K562 (cell line): Measurements from ENCODE around the gene OTUD1. TPM values are rescaled to one million over a fixed set of nuclear protein-coding genes. Genes with fewer than 3 reads are reported as not detected.

Source experiments
- DPF2 ChIP-seq: fragments of 450-650 bp; IDR thresholded peaks from 2 replicates; pipeline ENCODE4 v1.6.1; 2016
- E2F8 ChIP-seq: fragments of 450-650 bp; IDR thresholded peaks from 2 replicates; pipeline ENCODE4 v1.7.1; 2018; ENCODE audit warnings: mild to moderate bottlenecking, low read depth; ENCODE audit not compliant: partially characterized antibody
- HMBOX1 ChIP-seq: sonication (generic); IDR thresholded peaks from 2 replicates; pipeline ENCODE4 v1.6.1; 2016
- HNRNPLL ChIP-seq: fragments of 200-400 bp; formaldehyde crosslinking; IDR thresholded peaks from 2 replicates; pipeline ENCODE4 v1.6.1; 2017; ENCODE audit warnings: low read length, low read depth, mild to moderate bottlenecking; ENCODE audit not compliant: poor library complexity, severe bottlenecking
- PATZ1 ChIP-seq: fragments of 250-450 bp; sonication (Bioruptor Pico); IDR thresholded peaks from 2 replicates; pipeline ENCODE4 v1.5.0; 2020; ENCODE audit warnings: mild to moderate bottlenecking, borderline replicate concordance
- TAF7 ChIP-seq: fragments of 450-650 bp; IDR thresholded peaks from 2 replicates; pipeline ENCODE4 v1.6.1; 2016; ENCODE audit warnings: missing genetic modification characterization, missing compliant biosample characterization
- ZBTB11 ChIP-seq, 3 experiments: fragments of 200-800 bp in 1 of 3; fragments of 250-450 bp in 1 of 3; fragments of 450-650 bp in 1 of 3; sonication (Bioruptor Pico) in 1 of 3; sonication (Bioruptor generic) in 1 of 3; formaldehyde crosslinking in 1 of 3; IDR thresholded peaks; 2 replicates each; pipeline versions ENCODE4 v1.6.1 to v1.8.0; 2016 to 2022; ENCODE audit warnings: mild to moderate bottlenecking in 2 of 3, missing genetic modification characterization in 2 of 3, missing compliant biosample characterization in 1 of 3, moderate library complexity in 1 of 3
- polyA plus RNA-seq, 8 experiments: library from polyadenylated mRNA; depleted of rRNA in 4 of 8; stranded (reverse) in 5 of 8; unstranded in 3 of 8; fragments of >200 nt; fragmentation: Nextera tagmentation in 2 of 8; fragmentation: Illumina TruSeq in 1 of 8; extraction: Ambion mirVana in 2 of 8; extraction: Trizol in 1 of 8; gene quantifications; 2 replicates each; pipeline versions ENCODE4 v1.2.1 to v1.2.3, GENCODE V29; 2011 to 2014; ENCODE audit warnings: inconsistent platforms in 1 of 8, missing spikeins in 1 of 8
- total RNA-seq, 7 experiments: library from RNA; depleted of rRNA in 6 of 7; stranded (reverse); fragments of >200 nt in 6 of 7; fragmentation: Illumina TruSeq in 2 of 7; extraction: Trizol in 2 of 7; gene quantifications; 2 replicates each; pipeline versions ENCODE4 v1.2.1 to v1.2.3, GENCODE V29; 2011 to 2021; ENCODE audit warnings: low replicate concordance in 1 of 7
- TF ChIP-seq, protein P1 (sequence below): fragments of 250-450 bp; sonication (Bioruptor Pico); IDR thresholded peaks from 2 replicates; pipeline ENCODE4 v1.6.1; 2021; ENCODE audit warnings: mild to moderate bottlenecking

OTUD1 gene
- total and polyA plus RNA-seq, 9 of the 15 experiments (the other 6 are each of a cell fraction or from before 2014, with no cell fraction given): 0.29 to 2.0 (median 0.49) TPM

- TF ChIP-seq PATZ1: no peak
- no peak for TF ChIP-seq TAF7 (tag)
- no peak for TF ChIP-seq E2F8
- no peak for TF ChIP-seq HNRNPLL
- TF ChIP-seq, protein P1, sequence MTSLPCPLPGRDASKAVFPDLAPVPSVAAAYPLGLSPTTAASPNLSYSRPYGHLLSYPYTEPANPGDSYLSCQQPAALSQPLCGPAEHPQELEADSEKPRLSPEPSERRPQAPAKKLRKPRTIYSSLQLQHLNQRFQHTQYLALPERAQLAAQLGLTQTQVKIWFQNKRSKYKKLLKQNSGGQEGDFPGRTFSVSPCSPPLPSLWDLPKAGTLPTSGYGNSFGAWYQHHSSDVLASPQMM (CRISPR knock-in tag): no peak
- TF ChIP-seq HMBOX1: no peak
- no peak for TF ChIP-seq ZBTB11 (CRISPR knock-in tag; IDR thresholded peaks at IDR 0.05)
- TF ChIP-seq DPF2: no peak
These were observed 19.7 kb upstream of the OTUD1 start (continued) for GRCh38 chr10:23419201-23419600.
